HG03521 (cell line): ENCODE results near the gene OOSP2.

ENCODE experiments used
- ATAC-seq: cut with Tn5 transposase; IDR thresholded peaks from one replicate; pipeline ENCODE4 v1.9.1; 2021; ENCODE audit warnings: mild to moderate bottlenecking, moderate library complexity; ENCODE audit not compliant: unreplicated experiment

OOSP2 gene

DNA sequence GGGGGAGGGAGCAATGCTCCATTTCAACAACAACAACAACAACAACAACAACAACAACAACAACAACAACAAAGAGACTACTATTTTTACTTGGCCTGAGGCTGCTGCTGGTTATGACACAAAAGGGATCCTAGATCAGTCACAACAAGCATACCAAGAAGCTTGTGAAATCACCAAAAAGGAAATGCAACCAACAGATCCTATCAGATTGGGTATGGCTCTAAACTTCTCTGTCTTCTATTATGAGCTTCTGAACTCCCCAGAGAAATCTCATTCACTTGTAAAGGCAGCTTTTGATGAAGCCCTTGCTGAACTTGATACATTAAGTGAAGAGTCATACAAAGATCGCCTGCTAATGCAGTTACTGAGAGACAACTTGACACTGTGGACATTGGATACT, 37.8 kb downstream of the OOSP2 start:
- no peak for ATAC-seq

DNA sequence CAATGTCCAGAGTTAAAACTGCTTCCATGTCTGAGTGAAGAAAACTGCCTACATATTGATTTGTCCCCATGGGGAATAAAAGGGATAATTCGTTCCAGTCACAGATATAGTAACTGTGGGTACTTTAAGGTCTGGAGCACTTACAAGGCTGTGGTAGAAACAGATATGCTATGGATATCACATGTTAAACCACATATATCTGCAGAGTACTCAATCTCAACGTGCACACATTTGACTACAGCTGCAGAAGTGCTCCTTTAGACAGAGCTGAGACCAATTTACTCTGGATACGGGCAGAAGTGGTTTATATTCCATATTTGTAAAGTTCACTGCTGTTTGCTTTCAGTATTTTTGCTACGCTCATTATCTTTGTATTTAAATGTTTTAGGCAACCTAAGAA, 38.5 kb downstream of the OOSP2 start:
- ATAC-seq, result no peak

DNA sequence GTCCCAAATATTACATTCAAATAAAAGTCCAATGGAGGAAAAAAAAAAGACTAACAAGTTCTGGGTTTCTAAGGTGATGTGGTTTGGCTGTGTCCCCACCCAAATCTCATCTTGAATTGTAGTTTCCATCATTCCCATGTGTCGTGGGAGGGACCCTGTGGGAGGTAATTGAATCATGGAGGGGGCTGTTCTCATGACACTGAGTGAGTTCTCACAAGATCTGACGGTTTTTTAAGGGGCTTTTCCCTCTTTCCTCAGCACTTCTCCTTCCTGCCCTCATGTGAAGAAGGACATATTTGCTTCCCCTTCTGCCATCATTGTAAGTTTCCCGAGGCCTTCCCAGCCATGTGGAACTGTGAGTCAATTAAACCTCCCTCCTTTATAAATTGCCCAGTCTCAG, 40.3 kb downstream of the OOSP2 start:
- no peak for ATAC-seq

DNA sequence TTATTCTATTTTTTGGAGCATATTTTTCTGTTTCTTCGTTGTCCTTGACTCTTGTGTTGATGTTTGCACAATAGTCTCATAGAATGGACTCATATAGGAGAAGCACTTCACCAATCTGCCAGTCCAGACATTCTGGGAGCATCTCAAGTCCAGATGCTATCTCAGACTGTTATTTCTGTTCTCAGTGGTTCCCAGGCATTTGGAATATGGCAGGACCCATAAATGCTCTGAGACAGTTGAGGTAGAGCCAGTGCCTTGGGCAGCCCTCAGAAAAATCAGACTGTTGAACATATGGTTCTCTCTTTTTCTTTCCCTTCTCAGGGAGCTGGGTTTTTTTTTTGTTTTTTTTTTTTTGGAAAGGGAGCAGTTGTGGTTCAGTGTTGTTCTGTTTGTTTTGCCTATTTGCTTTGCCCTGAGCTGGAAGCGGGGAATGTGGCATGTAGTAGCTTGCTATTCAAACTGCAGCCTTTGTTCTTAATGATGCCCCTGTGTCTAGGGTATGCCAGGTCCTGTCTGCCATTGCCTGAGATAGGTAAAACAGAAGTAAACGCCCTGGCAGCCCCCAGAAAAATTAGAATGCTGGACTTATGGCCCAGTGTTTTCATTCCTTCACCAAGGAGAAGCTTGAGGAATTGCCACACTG, 44.5 kb downstream of the OOSP2 start:
- ATAC-seq, result no peak

DNA sequence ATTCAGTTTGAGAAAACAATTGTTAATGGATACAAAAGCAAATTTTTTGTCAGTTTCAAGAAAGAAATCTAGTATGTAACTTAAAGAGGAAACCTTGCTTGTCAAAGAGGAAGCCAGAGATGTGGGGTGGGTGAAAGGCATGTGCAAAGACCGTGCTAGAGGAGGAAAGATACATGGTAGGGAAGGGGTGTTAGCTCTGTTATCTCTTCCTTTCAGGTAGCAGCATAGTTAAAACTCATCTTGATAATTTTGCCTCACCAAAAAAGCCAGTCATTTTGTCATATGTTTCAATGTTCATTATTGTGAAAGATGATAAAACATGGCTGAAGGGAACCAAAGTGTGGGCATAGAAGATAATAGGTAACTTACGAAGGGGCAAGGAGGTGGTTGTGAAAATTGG, 45.7 kb downstream of the OOSP2 start:
- ATAC-seq, result no peak

DNA sequence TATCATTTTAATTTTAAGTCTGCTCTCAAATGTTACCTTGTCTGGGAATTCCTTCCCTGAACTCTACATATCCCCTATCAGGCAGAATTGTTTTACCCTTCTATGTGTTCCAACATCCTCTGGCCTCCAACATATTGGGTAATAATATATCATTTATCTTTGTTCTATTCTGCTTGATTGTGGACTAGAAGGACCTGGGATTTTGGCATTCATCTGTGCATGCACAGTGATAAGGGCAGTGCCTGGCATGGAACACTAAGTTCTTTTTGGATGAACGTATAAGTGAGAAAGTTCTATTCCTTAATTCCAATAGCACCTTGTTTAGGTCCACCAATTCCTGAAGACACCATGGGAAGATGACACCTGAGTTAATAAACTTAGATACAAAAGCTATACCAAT, 47.0 kb downstream of the OOSP2 start:
- no peak for ATAC-seq

DNA sequence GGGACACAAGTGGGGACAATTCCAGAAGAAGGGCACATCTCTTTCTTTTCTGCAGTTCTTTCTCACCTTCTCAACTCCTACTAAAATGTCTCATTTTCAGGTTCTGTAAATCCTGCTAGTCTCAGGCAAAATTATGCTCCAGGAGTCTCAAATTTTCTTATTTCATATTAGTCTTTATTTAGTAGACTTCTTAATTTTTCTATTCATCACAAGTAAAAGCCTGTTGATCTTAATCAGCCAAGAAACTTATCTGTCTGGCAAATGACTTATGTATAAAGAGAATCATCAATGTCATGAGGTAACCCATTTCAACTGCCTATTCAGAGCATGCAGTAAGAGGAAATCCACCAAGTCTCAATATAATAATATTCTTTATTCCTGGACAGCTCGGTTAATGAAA, 48.2 kb downstream of the OOSP2 start, which contains the start of gene MS4A2:
Gene MS4A2, plus strand, starts transcription at position 301 of the 400 bp plus-strand sequence. CDS start 102 bp downstream, outside the sequence.
- ATAC-seq, result no peak

DNA sequence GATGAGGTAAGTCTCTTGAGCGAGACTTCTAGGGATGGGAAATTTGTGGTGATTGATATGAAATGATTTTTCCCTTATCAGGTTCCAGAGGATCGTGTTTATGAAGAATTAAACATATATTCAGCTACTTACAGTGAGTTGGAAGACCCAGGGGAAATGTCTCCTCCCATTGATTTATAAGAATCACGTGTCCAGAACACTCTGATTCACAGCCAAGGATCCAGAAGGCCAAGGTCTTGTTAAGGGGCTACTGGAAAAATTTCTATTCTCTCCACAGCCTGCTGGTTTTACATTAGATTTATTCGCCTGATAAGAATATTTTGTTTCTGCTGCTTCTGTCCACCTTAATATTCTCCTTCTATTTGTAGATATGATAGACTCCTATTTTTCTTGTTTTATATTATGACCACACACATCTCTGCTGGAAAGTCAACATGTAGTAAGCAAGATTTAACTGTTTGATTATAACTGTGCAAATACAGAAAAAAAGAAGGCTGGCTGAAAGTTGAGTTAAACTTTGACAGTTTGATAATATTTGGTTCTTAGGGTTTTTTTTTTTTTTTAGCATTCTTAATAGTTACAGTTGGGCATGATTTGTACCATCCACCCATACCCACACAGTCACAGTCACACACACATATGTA, 55.4 kb downstream of the OOSP2 start:
- no peak for ATAC-seq

DNA sequence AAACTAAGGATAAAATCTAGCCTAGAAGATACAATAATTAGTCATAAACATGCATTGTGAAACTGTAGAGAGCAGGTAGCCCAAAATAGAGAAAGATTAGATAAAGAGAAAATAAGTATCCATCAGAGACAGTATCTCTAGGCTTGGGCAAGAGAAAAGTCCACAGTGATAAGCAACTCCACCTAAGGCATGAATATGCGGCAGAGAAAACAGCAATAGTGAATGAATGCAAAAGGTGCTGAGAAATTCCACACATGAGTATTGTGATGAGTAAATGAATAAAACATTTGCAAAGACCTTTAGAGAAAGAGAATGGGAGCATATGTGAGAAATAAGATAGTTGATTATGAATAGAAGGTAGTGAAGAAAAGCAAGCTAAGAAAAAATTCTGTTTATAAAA, 57.0 kb downstream of the OOSP2 start:
- ATAC-seq, result no peak
